ENCODE data around the gene HECTD2.

- TF ChIP-seq, protein P1, sequence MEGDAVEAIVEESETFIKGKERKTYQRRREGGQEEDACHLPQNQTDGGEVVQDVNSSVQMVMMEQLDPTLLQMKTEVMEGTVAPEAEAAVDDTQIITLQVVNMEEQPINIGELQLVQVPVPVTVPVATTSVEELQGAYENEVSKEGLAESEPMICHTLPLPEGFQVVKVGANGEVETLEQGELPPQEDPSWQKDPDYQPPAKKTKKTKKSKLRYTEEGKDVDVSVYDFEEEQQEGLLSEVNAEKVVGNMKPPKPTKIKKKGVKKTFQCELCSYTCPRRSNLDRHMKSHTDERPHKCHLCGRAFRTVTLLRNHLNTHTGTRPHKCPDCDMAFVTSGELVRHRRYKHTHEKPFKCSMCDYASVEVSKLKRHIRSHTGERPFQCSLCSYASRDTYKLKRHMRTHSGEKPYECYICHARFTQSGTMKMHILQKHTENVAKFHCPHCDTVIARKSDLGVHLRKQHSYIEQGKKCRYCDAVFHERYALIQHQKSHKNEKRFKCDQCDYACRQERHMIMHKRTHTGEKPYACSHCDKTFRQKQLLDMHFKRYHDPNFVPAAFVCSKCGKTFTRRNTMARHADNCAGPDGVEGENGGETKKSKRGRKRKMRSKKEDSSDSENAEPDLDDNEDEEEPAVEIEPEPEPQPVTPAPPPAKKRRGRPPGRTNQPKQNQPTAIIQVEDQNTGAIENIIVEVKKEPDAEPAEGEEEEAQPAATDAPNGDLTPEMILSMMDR (IDR thresholded peaks at IDR 0.05): no peak
- no peak for TF ChIP-seq POLR2AphosphoS5 (IDR thresholded peaks at IDR 0.05)
Observed at GRCh38 chr10:91511549-91512330, 101.6 kb downstream of the HECTD2 start.
